T-helper 2 cell treated with Interferon-gamma antibody and Interleukin-4, amounts not matched to agents 5 μg/mL and 100 μg/mL, for 36 hours (primary cell): ENCODE results near the gene DENND2D.

Experiments used
- DNase-seq: peaks from one replicate; pipeline ENCODE4 v3.0.0; 2021; ENCODE audit warnings: low spot score
- H3K27ac Mint-ChIP-seq: one replicate; pipeline ENCODE4 v1.8.0; 2021; ENCODE audit warnings: mild to moderate bottlenecking, mixed read lengths
- H3K27me3 Mint-ChIP-seq: one replicate; pipeline ENCODE4 v1.8.0; 2021; ENCODE audit warnings: low read depth, mixed read lengths
- H3K36me3 Mint-ChIP-seq: one replicate; pipeline ENCODE4 v1.8.0; 2021; ENCODE audit warnings: low read depth, mixed read lengths
- H3K4me1 Mint-ChIP-seq: one replicate; pipeline ENCODE4 v1.8.0; 2021; ENCODE audit warnings: low read depth, mixed read lengths
- H3K4me3 Mint-ChIP-seq: one replicate; pipeline ENCODE4 v1.8.0; 2022; ENCODE audit warnings: mild to moderate bottlenecking, moderate library complexity, mixed read lengths
- H3K9me3 Mint-ChIP-seq: one replicate; pipeline ENCODE4 v1.8.0; 2021; ENCODE audit warnings: mixed read lengths

The DENND2D gene

GRCh38 chr1:111139324-111139955, 61.0 kb downstream of the DENND2D start:
- peaks cover 27% of the 10 kb centered on the region for H3K36me3 Mint-ChIP-seq
- H3K27me3 Mint-ChIP-seq = no peaks in the 10 kb centered on the region
- H3K4me1 Mint-ChIP-seq = peaks cover 32% of the 10 kb centered on the region
- peak overlapping the region; percentile 95 for H3K4me3 Mint-ChIP-seq
- peak overlapping the region; percentile 97 for H3K27ac Mint-ChIP-seq
- DNase-seq = peak; percentile 40
- H3K9me3 Mint-ChIP-seq = no peaks in the 10 kb centered on the region
